GM08714 (cell line): ENCODE measurements around the gene NFE2L3.
A peak's percentile ranks its signal among the peaks of the same experiment; 100 is the strongest.
"Not testable (repeated sequence)": the region's sequence is repeated elsewhere in the genome, so short reads cannot be mapped to it uniquely, and the experiment has no call there.

Source experiments
- H3K4me3 ChIP-seq: fragments of 200-500 bp; sonication (Bioruptor generic); 2 replicates; pipeline ENCODE4 v1.5.1; 2014; ENCODE audit warnings: mild to moderate bottlenecking, low read length, inconsistent platforms
- ZNF274 ChIP-seq: IDR thresholded peaks from 2 replicates; pipeline ENCODE4 v1.6.1; 2012; ENCODE audit warnings: mild to moderate bottlenecking, low read depth, low read length

Gene NFE2L3

GRCh38 chr7:26193432-26194207 lies 41.6 kb downstream of the NFE2L3 start:
- TF ChIP-seq ZNF274 = no peak
- peak overlapping the region; percentile 31; the same call in 1 of the 2 replicates for H3K4me3 ChIP-seq

GRCh38 chr7:26194764-26195163 lies 42.8 kb downstream of the NFE2L3 start:
- not testable (repeated sequence) for H3K4me3 ChIP-seq

GRCh38 chr7:26195182-26195581 lies 43.2 kb downstream of the NFE2L3 start:
- peak overlapping the region; percentile 89; the same call in 1 of the 2 replicates for H3K4me3 ChIP-seq
- TF ChIP-seq ZNF274 = no peak

- no peak for TF ChIP-seq ZNF274
- H3K4me3 ChIP-seq = peak overlapping the region; percentile 89; the same call in 1 of the 2 replicates
Observed at GRCh38 chr7:26195867-26196657, 44.1 kb downstream of the NFE2L3 start.

GRCh38 chr7:26197153-26198115 lies 45.4 kb downstream of the NFE2L3 start:
- H3K4me3 ChIP-seq = peak overlapping the region; percentile 89
- no peak for TF ChIP-seq ZNF274

GRCh38 chr7:26198133-26198780 lies 46.3 kb downstream of the NFE2L3 start:
- TF ChIP-seq ZNF274 = no peak
- H3K4me3 ChIP-seq = peak overlapping the region; percentile 89; the same call in 1 of the 2 replicates

GRCh38 chr7:26198781-26199169 lies 46.8 kb downstream of the NFE2L3 start:
- H3K4me3 ChIP-seq = peak overlapping the region; percentile 89; the same call in 1 of the 2 replicates
- TF ChIP-seq ZNF274 = no peak

- peak overlapping the region; percentile 89 for H3K4me3 ChIP-seq
- no peak for TF ChIP-seq ZNF274
Observed at GRCh38 chr7:26199301-26200037, 47.5 kb downstream of the NFE2L3 start.

- TF ChIP-seq ZNF274 = no peak
- peak overlapping the region; percentile 89 for H3K4me3 ChIP-seq
Observed at GRCh38 chr7:26200038-26200443, 48.0 kb downstream of the NFE2L3 start.

GRCh38 chr7:26200444-26201246 lies 48.6 kb downstream of the NFE2L3 start, which contains the start of gene HNRNPA2B1:
Gene HNRNPA2B1, minus strand, starts transcription at chr7:26200746. Its CDS starts 169 bp downstream, at chr7:26200577.
- H3K4me3 ChIP-seq = peak within 1 kb of the TSS; percentile 89
- no peak for TF ChIP-seq ZNF274

GRCh38 chr7:26201247-26202018 lies 49.4 kb downstream of the NFE2L3 start, which contains the start of gene CBX3:
Gene CBX3, plus strand, starts transcription at chr7:26201745. Its CDS starts 1,254 bp downstream, at chr7:26202999.
- H3K4me3 ChIP-seq = peak within 1 kb of the TSS; percentile 89
- TF ChIP-seq ZNF274 = no peak
